COLO668 (cell line): Measurements from ENCODE around the gene NANOGP8.

Experiments
- DNase-seq: peaks from one replicate; lab custom pipeline; 2025; ENCODE audit not compliant: unreplicated experiment; lab: John Stamatoyannopoulos, UW

Gene NANOGP8

GRCh38 chr15:35061161-35061824, 23.8 kb downstream of the NANOGP8 start:
- DNase-seq = no peak

DNA sequence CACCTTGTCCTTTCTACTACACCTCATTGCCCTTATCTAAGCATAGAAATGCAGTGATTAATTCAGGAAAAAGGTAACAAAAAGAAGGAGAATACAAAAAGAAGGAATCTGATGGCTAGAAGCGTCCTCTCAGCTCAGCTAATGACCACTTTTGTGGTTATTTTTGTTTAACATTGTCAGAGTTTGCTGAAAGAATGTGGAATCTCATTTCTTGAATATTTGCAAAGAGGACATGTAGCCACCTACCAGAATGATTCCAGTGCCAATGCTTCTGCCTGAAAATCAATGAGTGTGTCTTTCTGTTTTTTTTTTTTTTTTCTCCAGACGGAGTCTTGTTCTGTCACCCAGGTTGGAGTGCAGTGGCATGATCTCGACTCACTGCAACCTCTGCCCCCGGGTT, 24.5 kb downstream of the NANOGP8 start:
- DNase-seq = no peak

DNA sequence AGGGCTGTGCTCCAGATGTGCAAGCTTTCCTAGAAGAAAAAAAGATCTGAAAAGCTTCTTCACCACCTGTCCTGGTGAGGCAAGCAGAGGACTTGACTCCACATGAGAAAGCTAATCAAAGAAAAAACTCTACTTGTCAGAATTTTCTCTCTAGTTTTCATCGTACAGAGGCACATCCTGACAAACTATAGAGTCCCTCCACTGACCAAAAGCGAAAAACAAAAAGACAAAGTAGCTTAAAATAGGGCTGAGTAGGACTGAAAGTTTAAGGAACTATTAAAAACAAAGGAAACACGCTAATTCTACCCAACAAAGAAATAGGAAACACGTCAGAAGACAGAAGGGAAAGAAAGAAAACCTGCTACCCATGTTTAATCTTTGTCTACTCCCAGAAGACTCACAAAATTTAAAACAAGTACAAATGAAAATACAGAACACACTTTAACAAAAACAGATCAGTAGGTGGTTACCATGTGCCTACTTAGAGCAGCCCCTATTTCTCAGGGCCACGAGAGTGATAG, 26.5 kb downstream of the NANOGP8 start:
- DNase-seq = no peak

DNA sequence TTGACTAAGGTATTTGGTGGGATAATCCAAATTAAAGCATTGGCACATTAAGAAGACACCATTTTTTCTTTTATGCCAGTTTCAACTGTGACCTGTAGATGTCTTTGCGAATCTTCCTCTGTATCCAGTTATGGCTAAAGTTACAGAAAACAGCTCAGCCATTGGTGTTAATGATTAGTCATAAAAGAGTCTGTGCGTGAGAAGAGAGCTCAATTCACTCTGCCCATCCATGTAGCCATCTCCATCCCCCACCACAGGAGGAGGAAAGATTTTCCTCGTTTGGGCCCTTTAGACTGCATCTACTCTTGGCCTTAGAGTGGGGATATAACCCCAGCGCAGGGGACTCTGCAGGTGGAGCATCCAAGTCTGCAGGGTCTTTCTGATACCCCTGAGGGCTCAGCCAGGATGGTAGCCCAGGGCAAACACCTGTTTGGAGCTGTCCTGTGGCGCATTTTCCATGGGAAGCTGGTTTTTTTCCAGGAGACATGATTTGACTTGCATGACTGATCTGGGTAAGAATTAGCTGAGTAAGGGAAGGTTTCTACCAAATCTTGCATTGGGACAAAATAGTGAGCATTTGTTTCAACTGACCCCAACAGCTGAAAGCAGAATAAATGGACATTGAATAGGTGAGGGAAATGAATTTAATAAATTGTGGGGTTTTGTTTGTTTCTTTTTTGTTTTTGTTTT, 29.5 kb downstream of the NANOGP8 start:
- DNase-seq = no peak

DNA sequence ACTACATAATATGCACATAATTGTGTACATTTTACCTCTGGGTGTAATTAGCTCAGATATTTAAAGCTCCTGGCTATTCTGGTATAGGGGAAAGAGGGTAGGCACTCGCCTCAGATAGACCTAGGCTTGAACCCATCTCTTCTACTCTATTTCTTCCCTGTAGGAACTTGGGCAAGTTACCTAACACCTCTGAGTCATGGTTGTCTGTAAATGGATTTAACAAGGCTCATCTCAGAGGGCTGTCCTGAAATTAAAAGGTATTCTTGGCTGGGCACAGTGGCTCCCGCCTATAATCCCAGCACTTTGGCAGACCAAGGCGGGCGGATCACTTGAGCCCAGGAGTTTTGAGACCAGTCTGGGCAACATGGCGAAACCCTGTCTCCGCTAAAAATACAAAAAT, 30.7 kb downstream of the NANOGP8 start:
- no peak for DNase-seq

- no peak for DNase-seq
These were observed 37.1 kb downstream of the NANOGP8 start for GRCh38 chr15:35047996-35048395.

GRCh38 chr15:35047528-35047927, 37.6 kb downstream of the NANOGP8 start:
- no peak for DNase-seq

DNA sequence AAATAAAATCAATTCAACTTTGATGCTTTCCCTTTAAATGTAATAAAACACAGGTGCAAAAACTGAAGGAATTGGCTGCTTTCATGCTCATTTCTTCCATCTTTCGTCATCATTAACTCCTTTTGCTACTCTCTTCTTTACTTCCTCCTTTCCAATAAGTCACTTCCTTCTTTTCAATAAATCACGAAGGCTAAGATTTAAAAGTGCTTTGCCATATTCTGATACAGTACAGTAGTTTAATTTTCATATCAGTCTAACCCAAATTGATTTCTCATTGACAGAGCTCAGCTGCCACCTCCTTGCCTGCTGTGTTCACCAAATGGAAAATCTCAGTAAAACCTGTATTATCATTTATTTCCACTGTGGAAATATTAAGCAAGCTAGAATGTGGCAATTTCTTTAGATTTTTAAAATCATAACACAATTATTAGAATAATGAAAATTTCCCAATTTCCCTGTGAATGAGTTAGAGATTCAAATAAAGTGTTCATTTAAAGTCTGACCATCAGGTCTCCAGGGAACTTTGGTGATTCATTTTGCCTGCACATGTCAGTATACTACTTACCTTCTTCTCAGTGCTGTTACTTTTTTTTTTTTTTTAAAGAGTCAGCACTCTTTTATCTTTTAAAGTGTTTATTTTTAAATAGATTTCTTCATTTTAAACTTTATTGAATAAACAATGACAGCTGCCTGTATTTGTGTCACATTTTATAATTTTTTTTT, 41.6 kb downstream of the NANOGP8 start:
- DNase-seq = no peak

DNA sequence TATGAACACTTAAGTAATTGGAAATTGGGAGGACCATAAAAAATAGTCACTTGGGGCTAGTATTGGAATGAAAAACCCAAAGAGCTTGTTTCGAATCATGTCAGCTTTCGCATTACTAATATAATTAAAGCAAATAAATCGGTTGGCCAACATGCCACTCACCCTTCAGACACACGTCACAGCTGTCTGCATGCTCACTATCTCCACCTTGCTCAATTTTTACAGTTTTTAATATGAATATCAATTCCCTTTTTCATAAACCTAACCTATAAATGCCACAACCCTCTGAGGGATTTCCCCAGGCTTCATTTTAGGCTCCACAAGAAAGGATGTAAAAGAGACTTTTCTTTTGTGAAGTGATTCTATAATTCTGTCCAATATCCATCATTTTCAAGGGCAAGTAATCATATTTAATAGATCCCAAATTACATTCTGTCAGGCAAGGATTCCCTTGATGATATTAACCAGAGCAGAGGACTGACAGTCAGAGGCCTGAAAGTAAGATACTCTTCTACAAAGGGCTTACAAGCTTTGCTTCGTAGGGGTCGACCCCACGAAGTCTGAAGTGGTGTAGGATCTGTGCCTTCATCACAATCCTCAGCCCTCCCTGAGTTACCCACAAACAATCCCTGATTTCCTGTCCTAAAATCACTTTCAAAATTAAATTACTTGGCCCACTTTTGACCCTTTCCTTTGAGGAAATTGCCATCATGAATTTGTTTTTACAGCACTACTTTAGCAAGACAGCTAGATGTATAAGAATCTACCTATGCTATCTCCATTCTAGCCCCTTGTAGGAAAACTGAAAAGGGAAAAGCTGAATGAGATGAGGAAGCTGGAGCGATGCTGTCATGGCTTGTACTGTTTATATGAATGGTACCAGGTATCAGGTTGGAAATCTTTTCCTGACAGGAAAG, 44.5 kb downstream of the NANOGP8 start:
- no peak for DNase-seq

DNA sequence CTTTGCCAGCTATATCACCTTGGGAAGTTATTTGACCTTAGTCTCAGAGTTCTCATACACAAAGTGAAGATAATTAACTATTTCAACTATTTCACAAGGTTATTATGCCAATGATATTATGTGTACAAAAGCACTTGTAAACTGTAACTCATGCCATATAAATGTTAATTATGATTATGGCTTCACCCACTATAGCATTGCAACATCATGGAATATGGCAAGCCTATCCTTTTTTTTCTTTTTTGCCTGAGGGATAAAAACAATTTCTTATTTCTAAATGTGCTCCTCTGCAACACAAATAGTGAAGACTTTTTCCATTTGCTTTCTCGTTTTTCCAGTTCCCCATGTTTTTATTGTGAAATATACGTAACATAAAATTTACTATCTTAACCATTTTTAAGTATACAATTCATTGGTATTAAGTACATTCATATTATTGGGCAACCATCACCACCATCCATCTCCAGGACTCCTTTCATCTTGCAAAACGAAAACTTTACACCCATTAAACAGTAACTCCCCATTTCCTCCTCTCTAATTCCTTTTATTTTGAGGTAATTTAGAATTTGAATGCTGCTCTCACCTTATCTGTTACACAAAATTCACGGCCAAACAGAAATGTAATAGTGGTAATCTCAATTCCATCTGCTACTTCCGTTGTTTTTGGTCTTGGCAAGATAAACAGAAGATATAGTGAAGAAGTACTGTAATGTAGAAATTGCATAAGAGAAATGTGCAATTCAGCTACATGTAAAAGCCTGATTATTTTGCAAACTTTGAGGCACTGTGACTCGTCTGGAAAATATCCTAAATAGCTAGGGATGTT, 46.3 kb downstream of the NANOGP8 start:
- no peak for DNase-seq
